T follicular helper cell (primary cell): ENCODE measurements around the gene WWC2.

ENCODE experiments used
- DNase-seq: peaks from one replicate; pipeline ENCODE4 v3.0.0-alpha.2; 2020; ENCODE audit warnings: low read depth

WWC2 gene

GRCh38 chr4:183354219-183354618 is 255.2 kb downstream of the WWC2 start:
- DNase-seq = no peak

- DNase-seq = no peak
These were observed 256.3 kb downstream of the WWC2 start for GRCh38 chr4:183355405-183355804.

GRCh38 chr4:183356173-183356830 is 257.2 kb downstream of the WWC2 start:
- DNase-seq = no peak

GRCh38 chr4:183356931-183357675 is 258.0 kb downstream of the WWC2 start:
- DNase-seq = no peak

GRCh38 chr4:183358215-183358755 is 259.2 kb downstream of the WWC2 start:
- no peak for DNase-seq

GRCh38 chr4:183360161-183360919 is 261.3 kb downstream of the WWC2 start:
- no peak for DNase-seq

- DNase-seq = no peak
These were observed 263.0 kb downstream of the WWC2 start for GRCh38 chr4:183362036-183362435.

GRCh38 chr4:183362916-183363542 is 264.0 kb downstream of the WWC2 start:
- no peak for DNase-seq

GRCh38 chr4:183364025-183364424 is 265.0 kb downstream of the WWC2 start:
- no peak for DNase-seq

- DNase-seq = no peak
These were observed 267.3 kb downstream of the WWC2 start for GRCh38 chr4:183366206-183366835.

GRCh38 chr4:183369073-183369472 is 270.0 kb downstream of the WWC2 start:
- DNase-seq = no peak
